Jurkat, Clone E6-1 (cell line): ENCODE data around the gene SLAMF1.
A peak's percentile ranks its signal among the peaks of the same experiment; 100 is the strongest.
"Not testable (repeated sequence)": the region's sequence is repeated elsewhere in the genome, so short reads cannot be mapped to it uniquely, and the experiment has no call there.

Experiments used
- DNase-seq: peaks from one replicate; pipeline ENCODE4 v3.0.0-alpha.2; 2011; ENCODE audit warnings: low read depth, low spot score
- H3K4me3 ChIP-seq: 2 replicates; pipeline ENCODE4 v1.5.1; 2011; ENCODE audit warnings: mild to moderate bottlenecking, low read length, control low read depth, moderate library complexity

Gene SLAMF1

GRCh38 chr1:160608941-160609340 is 37.9 kb downstream of the SLAMF1 start:
- DNase-seq: no peak
- no peak overlapping the region for H3K4me3 ChIP-seq

- no peak overlapping the region for H3K4me3 ChIP-seq
- DNase-seq: no peak
Observed at GRCh38 chr1:160608514-160608913, 38.3 kb downstream of the SLAMF1 start.

GRCh38 chr1:160608057-160608456 is 38.8 kb downstream of the SLAMF1 start:
- H3K4me3 ChIP-seq: no peak overlapping the region
- no peak for DNase-seq

- H3K4me3 ChIP-seq: no peak overlapping the region
- DNase-seq: no peak
Observed at GRCh38 chr1:160607672-160608032, 39.2 kb downstream of the SLAMF1 start.

- no peak overlapping the region for H3K4me3 ChIP-seq
Observed at GRCh38 chr1:160607011-160607671, 39.7 kb downstream of the SLAMF1 start.

GRCh38 chr1:160606611-160607010 is 40.2 kb downstream of the SLAMF1 start:
- DNase-seq: no peak
- no peak overlapping the region for H3K4me3 ChIP-seq

More at GRCh38 chr1:160607011-160607671, 39.7 kb downstream of the SLAMF1 start:
- peak; percentile 95 for DNase-seq

- H3K4me3 ChIP-seq: no peak overlapping the region
- DNase-seq: no peak
Observed at GRCh38 chr1:160605792-160606479, 40.9 kb downstream of the SLAMF1 start.

GRCh38 chr1:160605205-160605604 is 41.6 kb downstream of the SLAMF1 start:
- no peak for DNase-seq
- H3K4me3 ChIP-seq: no peak overlapping the region

- DNase-seq: no peak
- H3K4me3 ChIP-seq: no peak overlapping the region
Observed at GRCh38 chr1:160597705-160598104, 49.1 kb downstream of the SLAMF1 start.

GRCh38 chr1:160597051-160597450 is 49.8 kb downstream of the SLAMF1 start:
- no peak overlapping the region for H3K4me3 ChIP-seq
- DNase-seq: no peak

- H3K4me3 ChIP-seq: no peak overlapping the region
- no peak for DNase-seq
Observed at GRCh38 chr1:160590488-160590887, 56.4 kb downstream of the SLAMF1 start.

GRCh38 chr1:160588468-160588867 is 58.4 kb downstream of the SLAMF1 start:
- no peak for DNase-seq
- H3K4me3 ChIP-seq: no peak overlapping the region

GRCh38 chr1:160584784-160585183 is 62.1 kb downstream of the SLAMF1 start:
- no peak for DNase-seq
- H3K4me3 ChIP-seq: no peak overlapping the region

- not testable (repeated sequence) for DNase-seq, H3K4me3 ChIP-seq
Observed at GRCh38 chr1:160582976-160583375, 63.9 kb downstream of the SLAMF1 start.

GRCh38 chr1:160581961-160582360 is 64.9 kb downstream of the SLAMF1 start:
- DNase-seq: no peak

GRCh38 chr1:160580221-160580812 is 66.5 kb downstream of the SLAMF1 start:
- no peak for DNase-seq

More at GRCh38 chr1:160581961-160582360, 64.9 kb downstream of the SLAMF1 start:
- no peak overlapping the region for H3K4me3 ChIP-seq

GRCh38 chr1:160579216-160579701 is 67.6 kb downstream of the SLAMF1 start, which contains the start of gene CD84:
CD84 (minus strand) TSS chr1:160579496; CDS start chr1:160579437, 59 bp downstream.
- DNase-seq: peak; percentile 58
- H3K4me3 ChIP-seq: peak within 1 kb of the TSS; percentile 57

More at GRCh38 chr1:160580221-160580812, 66.5 kb downstream of the SLAMF1 start:
- no peak overlapping the region for H3K4me3 ChIP-seq

- H3K4me3 ChIP-seq: peak overlapping the region; percentile 57
- DNase-seq: no peak
Observed at GRCh38 chr1:160578525-160579191, 68.2 kb downstream of the SLAMF1 start.

GRCh38 chr1:160578175-160578524 is 68.7 kb downstream of the SLAMF1 start:
- DNase-seq: no peak
- H3K4me3 ChIP-seq: peak overlapping the region; percentile 57

- H3K4me3 ChIP-seq: no peak overlapping the region
- DNase-seq: no peak
Observed at GRCh38 chr1:160577671-160578070, 69.2 kb downstream of the SLAMF1 start.
